Neural cell (in vitro differentiated cells): ENCODE measurements around the gene ZBTB5. TPM values are rescaled to one million over a fixed set of nuclear protein-coding genes. Genes with fewer than 3 reads are reported as not detected.
A peak's percentile ranks its signal among the peaks of the same experiment; 100 is the strongest.

Experiments used
- H2AFZ ChIP-seq: fragments of 200-600, 300-800 bp; sonication (generic), shearing (Covaris generic); 2 replicates; pipeline ENCODE4 v1.6.0; 2014; ENCODE audit warnings: low read depth, mild to moderate bottlenecking, antibody characterized with exemption, low read length, moderate library complexity
- H3F3A ChIP-seq: fragments of 200-600 bp; shearing (Covaris generic); 2 replicates; pipeline ENCODE4 v1.6.1; 2016; ENCODE audit warnings: mild to moderate bottlenecking, moderate library complexity, mixed read lengths, antibody characterized with exemption, low read length; ENCODE audit not compliant: insufficient read depth, poor library complexity, severe bottlenecking
- H3K27ac ChIP-seq: fragments of 200-600, 300-800 bp; sonication (generic), shearing (Covaris generic); 2 replicates; pipeline ENCODE4 v1.5.1; 2014; ENCODE audit warnings: mild to moderate bottlenecking, low read length, moderate library complexity
- H3K27me3 ChIP-seq: fragments of 300-800, 200-600 bp; sonication (generic), shearing (Covaris generic); 2 replicates; pipeline ENCODE4 v1.6.0; 2014; ENCODE audit warnings: mild to moderate bottlenecking, low read depth, low read length, moderate library complexity; ENCODE audit not compliant: insufficient read depth
- H3K36me3 ChIP-seq: fragments of 300-800, 200-600 bp; sonication (generic), shearing (Covaris generic); 2 replicates; pipeline ENCODE4 v1.5.1; 2014; ENCODE audit warnings: mild to moderate bottlenecking, antibody characterized with exemption, low read length, moderate library complexity; ENCODE audit not compliant: insufficient read depth
- H3K4me2 ChIP-seq: fragments of 300-800, 200-600 bp; sonication (generic), shearing (Covaris generic); 2 replicates; pipeline ENCODE4 v1.6.0; 2014; ENCODE audit warnings: mild to moderate bottlenecking, low read length
- H3K4me3 ChIP-seq: fragments of 300-800, 200-600 bp; sonication (generic), shearing (Covaris generic); 2 replicates; pipeline ENCODE4 v1.5.1; 2014; ENCODE audit warnings: mild to moderate bottlenecking, low read length, moderate library complexity
- H3K79me2 ChIP-seq: fragments of 200-600 bp; shearing (Covaris generic); replicated peaks from 2 replicates; pipeline ENCODE4 v1.6.0; 2014; ENCODE audit warnings: mild to moderate bottlenecking, low read length, moderate library complexity; ENCODE audit not compliant: insufficient read depth
- H3K9ac ChIP-seq: fragments of 300-800, 200-600 bp; sonication (generic), shearing (Covaris generic); 2 replicates; pipeline ENCODE4 v1.6.1; 2016; ENCODE audit warnings: mild to moderate bottlenecking, low read length, mixed read lengths
- H3K9me2 ChIP-seq: fragments of 200-600 bp; shearing (Covaris generic); 2 replicates; pipeline ENCODE4 v1.6.1; 2016; ENCODE audit warnings: mild to moderate bottlenecking, low read length, mixed read lengths; ENCODE audit not compliant: insufficient read depth
- H3K9me3 ChIP-seq: fragments of 200-600, 300-800 bp; sonication (generic), shearing (Covaris generic); 2 replicates; pipeline ENCODE4 v1.6.1; 2016; ENCODE audit warnings: mild to moderate bottlenecking, mixed run types, low read length, moderate library complexity, mixed read lengths
- H4K20me1 ChIP-seq: fragments of 200-600 bp; shearing (Covaris generic); 2 replicates; pipeline ENCODE4 v1.6.1; 2016; ENCODE audit warnings: mild to moderate bottlenecking, mixed run types; ENCODE audit not compliant: insufficient read depth
- EP300 ChIP-seq: fragments of 450-650 bp; conservative IDR thresholded peaks from 2 replicates; pipeline ENCODE4 v1.6.1; 2014; ENCODE audit warnings: antibody characterized with exemption, mild to moderate bottlenecking, moderate library complexity; ENCODE audit not compliant: poor library complexity, severe bottlenecking
- EZH2 ChIP-seq: fragments of 200-600, 300-800 bp; shearing (Covaris generic), sonication (generic); IDR thresholded peaks from 2 replicates; pipeline ENCODE4 v1.6.1; 2014; ENCODE audit warnings: antibody characterized with exemption, low read length, borderline replicate concordance, mild to moderate bottlenecking; ENCODE audit not compliant: insufficient read depth, poor library complexity, severe bottlenecking
- MXI1 ChIP-seq: fragments of 450-650 bp; conservative IDR thresholded peaks from 2 replicates; pipeline ENCODE4 v1.6.1; 2014; ENCODE audit warnings: antibody characterized with exemption, mild to moderate bottlenecking; ENCODE audit not compliant: poor library complexity, severe bottlenecking
- POLR2AphosphoS5 ChIP-seq: IDR thresholded peaks from 2 replicates; pipeline ENCODE4 v1.6.1; 2012
- RAD21 ChIP-seq: fragments of 450-650 bp; conservative IDR thresholded peaks from 2 replicates; pipeline ENCODE4 v1.6.1; 2014; ENCODE audit warnings: antibody characterized with exemption, mild to moderate bottlenecking, moderate library complexity
- SMC3 ChIP-seq: fragments of 450-650 bp; conservative IDR thresholded peaks from 2 replicates; pipeline ENCODE4 v1.6.1; 2014; ENCODE audit warnings: antibody characterized with exemption, mild to moderate bottlenecking, moderate library complexity; ENCODE audit not compliant: poor library complexity
- TAF1 ChIP-seq: IDR thresholded peaks from 2 replicates; pipeline ENCODE4 v1.6.1; 2012; ENCODE audit warnings: low read depth
- polyA plus RNA-seq: library from polyadenylated mRNA; depleted of rRNA; stranded (reverse); fragments of >200 nt; gene quantifications from 2 replicates; pipeline ENCODE4 v1.2.3, GENCODE V29; 2014
- TF ChIP-seq, protein P1 (sequence below): fragments of 450-650 bp; IDR thresholded peaks from 2 replicates; pipeline ENCODE4 v1.5.1; 2014; ENCODE audit warnings: antibody characterized with exemption, mild to moderate bottlenecking, moderate library complexity; ENCODE audit not compliant: poor library complexity, severe bottlenecking

ZBTB5 gene
- polyA plus RNA-seq, 1 donor from 2014 or later: 21.0 TPM

GRCh38 chr9:37415011-37415719, 50.1 kb downstream of the ZBTB5 start:
- Histone ChIP-seq H3F3A (no peaks in the 10 kb centered on the region), H3K4me3 (no peak overlapping the region), H3K9me2 (no peaks in the 10 kb centered on the region), H3K27ac (no peak overlapping the region), H3K9ac (no peak overlapping the region), H3K9me3 (no peaks in the 10 kb centered on the region), H3K27me3 (no peaks in the 10 kb centered on the region), H3K79me2 (no peaks in the 10 kb centered on the region), H2AFZ (no peak overlapping the region), H3K4me2 (no peak overlapping the region), H4K20me1 (no peaks in the 10 kb centered on the region), H3K36me3 (no peaks in the 10 kb centered on the region)
- TF ChIP-seq, protein P1, sequence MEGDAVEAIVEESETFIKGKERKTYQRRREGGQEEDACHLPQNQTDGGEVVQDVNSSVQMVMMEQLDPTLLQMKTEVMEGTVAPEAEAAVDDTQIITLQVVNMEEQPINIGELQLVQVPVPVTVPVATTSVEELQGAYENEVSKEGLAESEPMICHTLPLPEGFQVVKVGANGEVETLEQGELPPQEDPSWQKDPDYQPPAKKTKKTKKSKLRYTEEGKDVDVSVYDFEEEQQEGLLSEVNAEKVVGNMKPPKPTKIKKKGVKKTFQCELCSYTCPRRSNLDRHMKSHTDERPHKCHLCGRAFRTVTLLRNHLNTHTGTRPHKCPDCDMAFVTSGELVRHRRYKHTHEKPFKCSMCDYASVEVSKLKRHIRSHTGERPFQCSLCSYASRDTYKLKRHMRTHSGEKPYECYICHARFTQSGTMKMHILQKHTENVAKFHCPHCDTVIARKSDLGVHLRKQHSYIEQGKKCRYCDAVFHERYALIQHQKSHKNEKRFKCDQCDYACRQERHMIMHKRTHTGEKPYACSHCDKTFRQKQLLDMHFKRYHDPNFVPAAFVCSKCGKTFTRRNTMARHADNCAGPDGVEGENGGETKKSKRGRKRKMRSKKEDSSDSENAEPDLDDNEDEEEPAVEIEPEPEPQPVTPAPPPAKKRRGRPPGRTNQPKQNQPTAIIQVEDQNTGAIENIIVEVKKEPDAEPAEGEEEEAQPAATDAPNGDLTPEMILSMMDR: peak; percentile 74
- TF ChIP-seq SMC3 (peak; percentile 56), RAD21 (peak; percentile 53), TAF1 (no peak)

GRCh38 chr9:37414503-37414943, 50.7 kb downstream of the ZBTB5 start:
- no peaks in the 10 kb centered on the region for H3K36me3 ChIP-seq
- H3K4me2 ChIP-seq: no peak overlapping the region
- no peak overlapping the region for H3K9ac ChIP-seq
- no peaks in the 10 kb centered on the region for H3K9me3 ChIP-seq
- H4K20me1 ChIP-seq: no peaks in the 10 kb centered on the region
- no peaks in the 10 kb centered on the region for H3F3A ChIP-seq
- H2AFZ ChIP-seq: no peak overlapping the region
- no peak overlapping the region for H3K4me3 ChIP-seq
- H3K27me3 ChIP-seq: no peaks in the 10 kb centered on the region
- no peaks in the 10 kb centered on the region for H3K9me2 ChIP-seq
- TF ChIP-seq SMC3: no peak
- no peak for TF ChIP-seq RAD21
- no peak for TF ChIP-seq EP300
- TF ChIP-seq MXI1: no peak
- TF ChIP-seq, protein P1: no peak
- no peak for TF ChIP-seq TAF1
- TF ChIP-seq EZH2: no peak
- TF ChIP-seq POLR2AphosphoS5: no peak
- no peaks in the 10 kb centered on the region for H3K79me2 ChIP-seq
- no peak overlapping the region for H3K27ac ChIP-seq

DNA sequence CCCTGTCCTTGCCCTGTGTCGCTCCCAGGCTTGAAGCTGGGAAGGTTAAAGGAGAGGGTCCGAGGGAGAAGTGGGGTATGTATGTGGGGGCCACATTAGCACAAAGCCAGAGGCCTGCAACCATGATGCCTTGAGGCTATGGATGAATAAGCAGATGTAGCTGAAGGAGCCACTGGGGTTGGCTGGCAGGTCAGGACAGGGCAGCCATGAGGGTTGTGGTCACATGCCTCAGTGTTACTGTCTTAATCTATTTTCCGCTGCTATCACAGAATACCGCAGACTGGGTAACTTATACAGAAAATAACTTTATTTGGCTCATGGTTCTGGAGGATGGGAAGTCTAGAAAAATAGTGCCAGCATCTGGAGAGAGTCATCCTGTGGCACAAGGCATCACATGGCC, 51.9 kb downstream of the ZBTB5 start:
- H3K27ac ChIP-seq: no peak overlapping the region
- H3F3A ChIP-seq: no peaks in the 10 kb centered on the region
- H4K20me1 ChIP-seq: no peaks in the 10 kb centered on the region
- H3K4me2 ChIP-seq: no peak overlapping the region
- no peaks in the 10 kb centered on the region for H3K27me3 ChIP-seq
- TF ChIP-seq TAF1: no peak
- H2AFZ ChIP-seq: no peak overlapping the region
- no peak overlapping the region for H3K4me3 ChIP-seq
- H3K9me2 ChIP-seq: no peaks in the 10 kb centered on the region
- H3K79me2 ChIP-seq: no peaks in the 10 kb centered on the region
- H3K36me3 ChIP-seq: no peaks in the 10 kb centered on the region
- H3K9me3 ChIP-seq: no peaks in the 10 kb centered on the region
- no peak overlapping the region for H3K9ac ChIP-seq
